Measurements from ENCODE around the gene RIPOR1.

Gene RIPOR1

DNA sequence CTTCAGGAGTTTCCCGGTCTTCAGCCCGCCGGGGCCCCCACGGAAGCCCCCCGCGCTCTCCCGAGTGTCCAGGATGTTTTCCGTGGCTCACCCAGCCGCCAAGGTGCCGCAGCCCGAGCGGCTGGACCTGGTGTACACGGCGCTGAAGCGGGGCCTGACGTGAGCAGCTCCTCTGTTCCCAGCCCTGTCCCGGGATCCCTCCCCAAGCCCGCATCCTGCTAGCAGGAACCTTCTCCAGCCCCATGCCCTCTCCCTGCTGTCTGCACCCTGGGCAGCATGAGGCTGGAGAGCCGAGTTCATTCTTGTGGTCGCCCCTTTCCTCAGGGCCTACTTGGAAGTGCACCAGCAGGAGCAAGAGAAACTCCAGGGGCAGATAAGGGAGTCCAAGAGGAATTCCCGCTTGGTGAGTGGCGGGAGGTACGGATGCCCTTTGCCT is 10.1 kb downstream of the RIPOR1 start:
- no peak for DNase-seq (ENCODE audit: low spot score)

DNA sequence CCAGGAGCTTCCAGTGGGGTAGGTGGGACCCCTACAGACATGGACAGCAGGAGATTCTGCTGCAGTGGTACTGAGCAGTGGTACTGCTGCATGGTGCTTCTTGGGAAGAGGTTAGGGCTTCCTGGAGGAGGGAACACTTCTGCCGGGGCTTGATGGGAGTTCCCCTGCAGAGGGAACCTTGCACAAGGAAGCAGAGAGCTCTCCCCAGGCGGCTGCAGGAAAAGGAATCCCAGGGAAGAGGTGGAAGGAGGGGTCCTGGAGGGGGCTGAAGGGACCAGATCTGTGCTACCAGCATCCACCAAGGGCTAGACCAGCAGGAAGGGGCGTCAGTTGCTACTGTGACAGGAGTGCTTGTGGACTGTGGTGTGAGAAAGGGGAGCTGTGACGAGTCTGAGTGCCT is 10.6 kb downstream of the RIPOR1 start:
- DNase-seq (ENCODE audit: low spot score): no peak

DNA sequence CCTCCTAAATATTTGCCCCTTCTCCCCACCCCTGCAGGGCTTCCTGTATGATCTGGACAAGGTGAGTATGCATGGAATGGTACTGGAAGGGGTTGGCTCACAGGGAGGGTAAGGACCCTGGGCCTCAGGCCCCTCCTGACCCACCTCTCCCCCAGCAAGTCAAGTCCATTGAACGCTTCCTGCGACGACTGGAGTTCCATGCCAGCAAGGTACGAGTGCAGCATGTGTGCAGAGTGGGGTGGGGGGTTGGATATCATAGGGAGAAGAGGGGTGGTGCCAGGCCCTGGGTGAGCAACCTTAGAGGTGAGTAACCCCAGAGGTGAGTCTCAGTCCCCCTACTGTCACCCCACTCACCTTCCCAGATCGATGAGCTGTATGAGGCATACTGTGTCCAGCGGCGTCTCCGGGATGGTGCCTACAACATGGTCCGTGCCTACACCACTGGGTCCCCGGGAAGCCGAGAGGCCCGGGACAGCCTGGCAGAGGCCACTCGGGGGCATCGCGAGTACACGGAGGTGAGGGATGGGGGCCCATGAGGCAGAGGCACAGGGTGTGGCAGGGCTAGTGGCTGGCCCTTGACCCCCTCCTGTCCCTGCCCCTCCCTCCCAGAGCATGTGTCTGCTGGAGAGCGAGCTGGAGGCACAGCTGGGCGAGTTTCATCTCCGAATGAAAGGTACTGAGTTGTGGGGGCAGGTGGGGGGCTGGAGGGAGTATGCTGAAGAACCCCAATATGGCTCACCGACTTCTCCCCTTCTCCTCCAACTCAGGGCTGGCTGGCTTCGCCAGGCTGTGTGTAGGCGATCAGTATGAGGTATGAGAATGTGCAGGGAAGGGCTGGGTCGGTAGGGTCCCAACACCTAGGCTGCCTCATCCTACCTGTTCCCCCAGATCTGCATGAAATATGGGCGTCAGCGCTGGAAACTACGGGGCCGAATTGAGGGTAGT is 11.3 kb downstream of the RIPOR1 start:
- no peak for DNase-seq (ENCODE audit: low spot score)

DNA sequence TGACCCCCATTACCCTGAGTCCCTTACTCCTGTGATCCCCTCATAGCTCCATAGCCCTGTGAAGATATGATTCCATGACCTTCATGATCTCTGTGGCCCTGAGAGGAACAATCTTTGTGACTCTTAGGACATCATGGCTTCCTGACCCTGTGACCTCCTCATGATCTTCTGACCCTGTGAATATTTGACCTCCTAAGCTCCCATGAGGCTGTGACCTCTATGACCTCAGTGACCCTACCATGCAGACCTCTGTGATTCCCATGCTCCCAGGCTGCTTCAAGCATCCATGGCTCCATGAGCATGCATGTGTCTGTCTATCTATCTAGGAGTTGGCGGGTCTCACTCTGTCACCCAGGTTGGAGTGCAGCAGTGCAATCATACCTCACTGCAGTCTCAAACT is 12.1 kb downstream of the RIPOR1 start:
- no peak for DNase-seq (ENCODE audit: low spot score)

DNA sequence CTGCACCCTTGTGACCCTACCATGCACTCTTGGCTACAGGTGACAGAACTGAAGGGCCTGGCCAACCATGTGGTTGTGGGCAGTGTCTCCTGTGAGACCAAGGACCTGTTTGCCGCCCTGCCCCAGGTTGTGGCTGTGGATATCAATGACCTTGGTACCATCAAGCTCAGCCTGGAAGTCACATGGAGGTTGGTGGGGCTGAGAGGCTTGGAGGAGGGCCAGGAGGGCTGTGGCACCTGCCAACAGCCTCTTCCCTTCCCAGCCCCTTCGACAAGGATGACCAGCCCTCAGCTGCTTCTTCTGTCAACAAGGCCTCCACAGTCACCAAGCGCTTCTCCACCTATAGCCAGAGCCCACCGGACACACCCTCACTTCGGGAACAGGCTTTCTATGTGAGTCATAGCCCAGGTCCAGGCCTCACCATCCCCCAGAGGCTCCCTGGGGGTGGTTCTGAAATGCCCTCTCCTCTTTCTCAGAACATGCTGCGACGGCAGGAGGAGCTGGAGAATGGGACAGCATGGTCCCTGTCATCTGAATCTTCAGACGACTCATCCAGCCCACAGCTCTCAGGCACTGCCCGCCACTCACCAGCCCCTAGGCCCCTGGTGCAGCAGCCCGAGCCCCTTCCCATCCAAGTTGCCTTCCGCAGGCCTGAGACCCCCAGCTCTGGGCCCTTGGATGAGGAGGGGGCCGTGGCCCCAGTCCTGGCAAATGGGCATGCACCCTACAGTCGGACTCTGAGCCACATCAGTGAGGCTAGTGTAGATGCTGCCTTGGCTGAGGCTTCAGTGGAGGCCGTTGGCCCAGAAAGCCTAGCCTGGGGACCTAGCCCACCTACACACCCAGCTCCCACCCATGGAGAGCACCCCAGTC is 13.0 kb downstream of the RIPOR1 start:
- no peak for DNase-seq (ENCODE audit: low spot score)

DNA sequence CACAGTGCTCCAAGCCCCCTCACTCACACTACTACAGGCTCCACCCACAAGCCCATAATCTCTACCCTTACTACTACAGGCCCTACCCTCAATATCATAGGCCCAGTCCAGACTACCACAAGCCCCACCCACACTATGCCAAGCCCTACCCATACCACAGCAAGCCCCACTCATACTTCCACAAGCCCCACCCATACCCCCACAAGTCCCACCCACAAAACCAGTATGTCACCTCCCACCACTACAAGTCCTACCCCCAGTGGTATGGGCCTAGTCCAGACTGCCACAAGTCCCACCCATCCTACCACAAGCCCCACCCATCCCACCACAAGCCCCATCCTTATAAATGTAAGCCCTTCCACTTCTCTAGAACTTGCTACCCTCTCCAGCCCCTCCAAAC is 13.8 kb downstream of the RIPOR1 start:
- DNase-seq (ENCODE audit: low spot score): no peak

DNA sequence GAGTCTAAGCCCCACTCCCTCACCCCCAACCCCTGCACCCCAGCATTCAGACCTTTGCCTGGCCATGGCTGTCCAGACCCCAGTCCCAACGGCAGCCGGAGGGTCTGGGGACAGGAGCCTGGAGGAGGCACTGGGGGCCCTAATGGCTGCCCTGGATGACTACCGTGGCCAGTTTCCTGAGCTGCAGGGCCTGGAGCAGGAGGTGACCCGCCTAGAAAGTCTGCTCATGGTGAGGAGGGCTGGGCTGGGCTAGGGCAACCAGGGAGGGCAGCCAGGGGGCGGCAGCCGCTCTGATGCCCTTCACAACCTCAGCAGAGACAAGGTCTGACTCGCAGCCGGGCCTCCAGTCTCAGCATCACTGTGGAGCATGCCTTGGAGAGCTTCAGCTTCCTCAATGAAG is 14.4 kb downstream of the RIPOR1 start:
- DNase-seq (ENCODE audit: low spot score): no peak

DNA sequence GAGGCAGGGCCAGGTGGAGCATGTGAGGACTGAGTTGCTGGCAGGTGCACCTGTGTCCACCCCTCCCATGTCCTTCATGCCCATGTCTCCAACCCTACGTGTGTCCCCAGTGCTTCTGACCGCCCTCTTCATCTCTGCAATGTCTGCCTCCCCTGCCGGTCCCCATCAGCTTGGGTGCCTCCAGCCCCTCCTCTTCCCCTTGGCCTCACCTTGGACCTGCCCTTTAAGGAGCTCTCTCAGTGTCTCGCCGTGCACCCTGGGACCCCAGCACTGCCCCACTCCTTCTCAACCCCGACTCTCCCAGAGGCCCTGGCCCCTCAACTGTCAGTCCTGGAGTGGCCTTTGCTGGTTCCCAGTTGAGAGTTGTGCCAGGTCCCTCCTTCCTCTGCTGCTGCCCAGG is 15.0 kb downstream of the RIPOR1 start:
- no peak for DNase-seq (ENCODE audit: low spot score)

DNA sequence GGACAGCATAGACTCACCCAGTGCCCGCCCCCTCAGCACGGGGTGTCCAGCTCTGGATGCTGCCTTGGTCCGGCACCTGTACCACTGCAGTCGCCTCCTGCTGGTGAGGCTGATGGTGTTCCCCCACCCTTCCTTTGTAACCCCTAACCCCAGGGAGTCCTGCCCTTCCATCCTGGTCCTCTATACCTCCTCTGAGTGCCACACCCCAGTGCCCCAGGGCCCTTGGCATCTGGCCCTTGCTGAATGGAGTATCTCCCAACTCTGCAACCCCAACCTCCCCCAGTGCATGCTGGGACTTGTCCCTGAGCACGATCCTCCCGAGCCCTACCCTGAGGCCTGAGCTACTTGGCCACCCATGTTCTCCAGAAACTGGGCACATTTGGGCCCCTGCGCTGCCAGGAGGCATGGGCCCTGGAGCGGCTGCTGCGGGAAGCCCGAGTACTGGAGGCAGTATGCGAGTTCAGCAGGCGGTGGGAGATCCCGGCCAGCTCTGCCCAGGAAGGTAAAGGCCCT is 15.8 kb downstream of the RIPOR1 start:
- no peak for DNase-seq (ENCODE audit: low spot score)

DNA sequence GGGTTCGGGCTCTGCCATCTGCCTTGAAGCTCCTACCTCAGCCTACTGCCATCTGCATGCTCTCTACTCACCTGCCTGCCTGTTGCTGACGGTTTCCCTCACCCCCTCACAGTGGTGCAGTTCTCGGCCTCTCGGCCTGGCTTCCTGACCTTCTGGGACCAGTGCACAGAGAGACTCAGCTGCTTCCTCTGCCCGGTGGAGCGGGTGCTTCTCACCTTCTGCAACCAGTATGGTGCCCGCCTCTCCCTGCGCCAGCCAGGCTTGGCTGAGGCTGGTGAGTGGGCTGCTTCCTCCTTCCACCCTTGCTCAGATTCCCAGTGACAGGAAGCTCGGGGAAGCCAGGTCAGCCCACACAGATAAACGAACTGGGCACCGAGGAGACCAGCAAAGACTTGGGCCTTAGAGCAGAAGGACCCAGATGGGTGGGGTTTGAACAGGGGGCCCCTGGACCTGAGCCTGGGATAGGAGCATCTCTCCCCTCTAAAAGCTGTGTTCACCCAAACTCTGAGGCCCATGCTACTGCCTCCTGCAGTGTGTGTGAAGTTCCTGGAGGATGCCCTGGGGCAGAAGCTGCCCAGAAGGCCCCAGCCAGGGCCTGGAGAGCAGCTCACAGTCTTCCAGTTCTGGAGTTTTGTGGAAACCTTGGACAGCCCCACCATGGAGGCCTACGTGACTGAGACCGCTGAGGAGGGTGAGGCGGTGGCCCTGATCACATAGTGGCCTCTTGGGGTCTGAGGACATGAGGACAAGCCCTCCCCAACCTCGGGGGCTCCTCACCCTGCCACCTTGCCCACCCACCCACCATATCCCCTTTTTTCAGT is 16.4 kb downstream of the RIPOR1 start:
- no peak for DNase-seq (ENCODE audit: low spot score)

DNA sequence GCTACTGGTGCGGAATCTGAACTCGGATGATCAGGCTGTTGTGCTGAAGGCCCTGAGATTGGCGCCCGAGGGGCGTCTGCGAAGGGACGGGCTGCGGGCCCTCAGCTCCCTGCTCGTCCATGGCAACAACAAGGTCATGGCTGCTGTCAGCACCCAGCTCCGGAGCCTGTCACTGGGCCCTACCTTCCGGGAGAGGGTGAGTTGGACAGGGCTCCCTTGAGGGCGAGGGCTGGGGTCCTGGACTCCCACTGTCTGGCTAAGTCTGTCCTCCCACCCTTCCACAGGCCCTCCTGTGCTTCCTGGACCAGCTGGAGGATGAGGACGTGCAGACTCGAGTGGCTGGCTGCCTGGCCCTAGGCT is 17.0 kb downstream of the RIPOR1 start:
- no peak for DNase-seq (ENCODE audit: low spot score)

DNA sequence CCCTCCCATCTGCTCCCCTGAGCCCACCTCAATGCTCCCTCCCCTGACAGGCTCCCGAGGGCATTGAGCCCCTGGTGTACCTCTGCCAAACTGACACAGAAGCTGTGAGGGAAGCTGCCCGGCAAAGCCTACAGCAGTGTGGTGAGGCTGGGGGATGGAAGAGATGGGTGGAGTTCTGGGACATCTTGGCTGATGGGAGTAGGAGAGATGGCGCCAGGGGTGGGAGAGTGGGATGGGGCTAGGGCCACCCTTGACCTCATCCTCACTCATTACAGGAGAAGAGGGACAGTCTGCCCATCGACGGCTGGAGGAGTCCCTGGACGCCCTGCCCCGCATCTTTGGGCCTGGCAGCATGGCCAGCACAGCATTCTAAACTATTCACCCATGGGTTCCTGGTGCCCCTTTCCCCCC is 17.5 kb downstream of the RIPOR1 start:
- DNase-seq (ENCODE audit: low spot score): no peak

DNA sequence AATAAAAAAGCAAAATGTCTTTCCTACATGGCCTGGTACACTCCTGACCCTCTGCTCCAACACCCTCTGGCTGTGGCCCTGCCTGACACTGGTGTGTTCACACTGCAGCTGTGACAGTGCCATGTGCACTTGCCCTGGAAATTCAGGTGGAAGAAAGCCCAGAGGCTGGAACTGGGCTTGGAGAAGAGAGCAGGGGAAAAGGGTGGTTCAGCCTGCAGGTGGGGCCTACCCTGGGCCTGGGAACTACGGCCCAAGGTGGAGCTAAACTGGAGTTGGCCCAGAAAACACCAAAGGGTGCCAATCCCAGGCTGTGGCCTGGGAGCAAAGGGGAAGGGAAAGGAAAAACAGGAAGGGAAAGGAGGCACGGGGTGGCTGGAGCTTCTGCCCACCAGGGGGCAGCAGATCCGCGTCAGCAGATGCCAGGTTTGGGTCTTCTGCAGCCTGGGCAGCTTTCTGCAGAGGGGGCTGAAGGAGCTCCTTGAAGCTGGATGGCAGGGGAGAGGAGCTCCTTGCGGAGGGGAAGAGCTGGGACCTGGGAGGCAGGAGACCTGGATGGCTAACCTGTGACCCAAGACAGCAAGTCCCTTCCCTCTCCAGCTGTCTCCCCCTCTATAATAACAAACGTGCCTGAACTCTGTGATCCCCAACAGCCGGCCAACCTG is 18.3 kb downstream of the RIPOR1 start:
- DNase-seq (ENCODE audit: low spot score): peak; percentile 45

DNA sequence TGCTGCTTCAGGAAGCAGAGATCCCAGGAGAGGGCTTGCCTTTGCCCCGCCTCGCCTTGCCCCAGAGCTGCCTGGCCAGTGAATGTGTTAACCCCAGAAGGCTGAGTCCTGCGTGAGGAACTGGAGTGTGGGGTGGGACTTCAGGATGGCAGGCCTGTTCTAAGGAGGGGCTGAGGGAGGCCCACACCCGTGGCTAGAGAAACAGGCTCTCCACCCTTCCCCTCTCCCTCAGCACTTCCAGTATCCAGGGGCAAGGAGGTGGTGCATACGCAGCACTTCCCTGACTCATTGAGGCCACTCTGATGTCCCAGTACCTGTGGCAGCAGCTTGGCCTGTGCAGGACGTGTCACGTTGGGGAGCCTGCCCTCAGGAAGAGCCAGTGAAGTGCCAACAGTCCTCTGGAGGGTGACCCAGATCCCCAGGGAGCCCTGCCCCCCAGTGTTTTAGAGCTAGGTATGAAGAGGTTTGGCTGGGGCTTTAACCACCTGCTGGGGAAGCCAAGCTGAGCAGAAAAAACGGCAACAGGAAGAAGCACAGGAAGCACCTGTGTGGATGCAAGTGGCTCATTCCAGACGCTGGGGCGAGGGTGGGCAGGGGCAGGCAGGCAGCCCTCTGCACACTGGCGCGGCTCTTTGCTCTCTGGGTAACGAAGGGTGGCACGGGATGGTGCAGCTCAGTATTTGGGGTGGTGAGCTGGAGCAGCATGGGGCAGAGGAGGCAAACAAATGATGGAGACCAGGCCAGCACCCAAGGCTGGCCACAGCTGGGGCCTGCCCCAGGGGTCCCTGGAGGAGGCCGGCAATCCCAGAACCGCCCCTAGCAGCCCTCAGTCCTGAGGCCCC is 19.0 kb downstream of the RIPOR1 start:
- no peak for DNase-seq (ENCODE audit: low spot score)

DNA sequence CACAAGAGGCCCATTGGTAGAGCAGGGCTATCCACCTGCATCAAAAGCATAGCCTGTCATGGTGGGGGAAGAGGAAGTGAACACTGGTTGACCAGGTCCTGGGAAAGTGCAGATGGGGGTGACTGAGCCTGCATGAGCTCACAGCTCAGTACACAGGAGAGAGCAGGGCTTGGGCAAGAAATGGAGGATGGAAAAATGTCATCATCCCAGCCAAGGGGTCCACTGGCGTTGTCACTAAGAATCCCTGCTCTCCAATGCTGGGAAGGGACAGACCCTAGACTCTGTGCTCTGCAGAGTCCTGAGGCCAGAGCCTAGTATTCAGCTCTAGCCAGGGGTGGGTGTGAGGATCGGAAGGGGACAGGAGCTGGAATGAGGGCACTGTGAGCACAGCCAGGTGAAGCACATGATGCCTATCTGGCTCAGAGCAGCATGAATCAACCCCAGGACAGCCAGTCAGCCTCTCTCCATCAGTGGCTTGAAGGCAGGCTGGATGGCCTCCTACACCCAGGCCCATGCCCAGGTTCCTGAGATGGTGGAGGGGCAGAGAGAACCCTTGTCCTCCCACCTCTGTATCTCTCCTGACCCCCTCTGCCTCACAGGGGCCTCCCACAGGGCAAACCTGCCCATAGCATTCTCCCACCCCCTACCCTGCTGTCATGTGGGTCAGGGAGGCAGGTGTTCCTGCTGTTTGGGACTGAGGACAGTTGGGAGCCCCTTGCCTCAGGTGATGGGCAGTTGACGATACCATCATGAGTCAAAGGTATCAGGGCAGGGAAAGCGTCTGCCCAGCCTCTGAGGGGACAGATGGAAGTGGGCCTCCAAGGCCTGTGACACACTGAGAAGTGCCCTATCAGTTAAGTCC is 19.9 kb downstream of the RIPOR1 start:
- DNase-seq (ENCODE audit: low spot score): no peak

DNA sequence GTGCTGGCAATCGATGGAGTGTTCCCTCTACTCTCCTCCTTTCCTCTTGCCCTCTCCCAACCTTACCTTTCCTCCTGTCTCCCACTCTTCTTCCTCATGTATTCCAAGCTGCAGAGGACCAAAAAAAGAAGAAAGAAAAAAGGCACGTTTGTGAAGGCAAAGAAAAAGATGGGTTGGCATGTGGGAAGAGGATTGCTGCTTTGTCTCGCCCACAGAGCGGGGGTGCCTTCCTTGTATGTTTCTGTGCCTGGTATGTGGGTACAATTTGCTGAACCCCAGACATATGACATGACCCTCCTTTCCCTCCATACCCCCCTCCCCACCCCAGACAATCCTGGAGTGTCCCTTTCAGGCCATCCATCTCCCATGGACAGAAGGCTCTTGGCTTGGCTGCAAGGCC is 20.6 kb downstream of the RIPOR1 start:
- DNase-seq (ENCODE audit: low spot score): no peak

DNA sequence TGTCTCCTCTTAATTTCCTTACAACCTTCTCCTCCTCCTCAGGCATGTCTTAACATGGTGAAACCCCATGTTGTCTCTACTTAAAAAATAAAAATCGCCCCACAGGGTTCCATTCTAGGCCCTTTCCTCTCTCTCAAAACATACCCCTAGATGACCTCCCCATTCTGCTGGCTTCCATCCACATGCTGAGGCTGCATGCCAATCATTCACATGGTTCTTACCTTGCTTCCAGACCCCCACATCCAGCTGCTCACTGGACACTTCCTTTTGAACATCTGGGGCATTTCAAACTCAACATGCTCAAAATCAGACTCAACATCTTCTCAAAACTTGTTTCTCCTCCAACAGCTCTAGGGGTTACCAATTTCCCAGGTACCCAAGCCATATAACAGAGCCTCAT is 21.3 kb downstream of the RIPOR1 start:
- DNase-seq (ENCODE audit: low spot score): no peak

DNA sequence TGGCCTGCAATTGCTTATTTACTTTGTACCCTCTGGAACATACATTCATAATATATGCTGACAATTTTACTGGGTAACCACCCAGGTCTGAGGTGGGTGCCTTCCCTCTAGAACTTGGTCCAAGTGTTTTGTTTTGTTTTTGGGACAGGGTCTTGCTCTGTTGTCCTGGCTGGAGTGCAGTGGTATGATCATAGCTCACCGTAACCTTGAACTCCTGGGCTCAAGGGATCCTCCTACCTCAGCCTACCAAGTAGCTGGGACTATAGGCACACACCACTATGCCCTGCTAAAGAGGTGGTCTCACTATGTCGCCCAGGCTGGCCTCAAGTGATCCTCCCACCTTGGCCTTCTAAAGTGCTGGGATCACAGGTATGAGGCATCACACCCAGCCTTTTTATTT is 22.5 kb downstream of the RIPOR1 start:
- no peak for DNase-seq (ENCODE audit: low spot score)

DNA sequence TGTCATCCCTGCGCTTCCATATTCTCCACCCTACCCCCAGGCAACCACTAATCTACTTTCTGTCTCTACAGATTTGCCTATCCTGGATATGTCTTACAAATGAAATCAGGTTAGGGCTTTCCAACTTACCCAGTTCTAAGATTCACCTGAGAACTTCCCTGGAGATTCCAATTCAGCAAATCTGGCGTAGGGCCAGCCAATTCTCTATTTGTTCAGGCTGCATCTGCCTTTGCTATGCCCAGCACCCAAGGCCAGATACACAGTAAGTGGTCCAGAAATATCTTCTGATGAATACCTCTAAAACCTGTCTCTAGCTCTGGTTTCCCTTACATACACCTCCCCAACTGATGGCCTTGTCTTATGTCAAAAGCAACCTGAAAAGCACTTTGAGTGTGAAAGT is 23.3 kb downstream of the RIPOR1 start:
- DNase-seq (ENCODE audit: low spot score): no peak

DNA sequence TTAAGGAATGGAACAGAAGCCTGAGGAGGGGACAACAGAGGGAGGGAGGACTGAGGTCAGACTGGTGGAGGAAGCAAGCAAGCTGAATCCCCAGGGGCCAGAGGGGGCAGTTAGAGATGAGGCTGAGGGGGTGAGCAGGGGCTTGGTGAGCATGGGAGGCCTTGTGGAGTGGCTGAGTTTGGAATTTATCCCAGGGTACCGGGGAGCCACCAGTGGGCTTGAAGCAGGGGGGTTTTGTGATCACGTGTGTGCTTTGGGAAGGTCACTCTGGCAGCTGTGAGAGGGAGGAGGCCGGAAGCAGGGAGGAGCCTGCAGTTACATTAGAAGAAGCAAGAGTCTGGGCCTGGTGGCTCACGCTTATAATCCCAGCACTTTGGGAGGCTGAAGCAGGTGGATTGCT is 23.8 kb downstream of the RIPOR1 start:
- no peak for DNase-seq (ENCODE audit: low spot score)

All from pons (tissue), 1 donor.